ENCODE results near the gene NUMA1.

- no peak for TF ChIP-seq CTCF (IDR thresholded peaks at IDR 0.05 in 4 of 5, conservative IDR thresholded peaks at IDR 0.05 in 1 of 5)
- no peak for TF ChIP-seq POLR2A (IDR thresholded peaks at IDR 0.05)
Observed at GRCh38 chr11:72037554-72038311, 42.6 kb downstream of the NUMA1 start.

All from gastrocnemius medialis (tissue), 4 donors.